Psoas muscle (tissue), 8 donors: Measurements from ENCODE around the gene HIPK4. TPM values are rescaled to one million over a fixed set of nuclear protein-coding genes. Genes with fewer than 3 reads are reported as not detected.

Experiments
- ATAC-seq, 4 donors: fragments of 200-7000 bp; cut with Tn5 transposase; one replicate each; pipeline ENCODE4 v1.9.1; 2020; ENCODE audit warnings: moderate library complexity in 3 of 4, mild to moderate bottlenecking in 2 of 4
- DNase-seq, 2 donors: peaks; one replicate each; pipeline ENCODE4 v3.0.0-alpha.2; 2020
- H3K27ac ChIP-seq: fragments of 200-600 bp; one replicate; pipeline ENCODE4 v1.8.0; 2022
- H3K27me3 ChIP-seq, 3 donors: fragments of 200-600 bp in 1 of 3; one replicate each; pipeline versions ENCODE4 v1.6.1 to v1.8.0; 2013 to 2022; ENCODE audit warnings: low read length in 2 of 3, mild to moderate bottlenecking in 2 of 3, moderate library complexity in 1 of 3; ENCODE audit not compliant: insufficient read depth in 3 of 3
- H3K36me3 ChIP-seq, 2 donors: fragments of 200-600 bp in 1 of 2; one replicate each; pipeline versions ENCODE4 v1.6.1 to v1.8.0; 2013 to 2022; ENCODE audit warnings: low read depth in 1 of 2, mild to moderate bottlenecking in 1 of 2, moderate library complexity in 1 of 2; ENCODE audit not compliant: insufficient read depth in 1 of 2
- H3K4me1 ChIP-seq: fragments of 200-600 bp; one replicate; pipeline ENCODE4 v1.8.0; 2022
- H3K4me3 ChIP-seq: fragments of 200-600 bp; one replicate; pipeline ENCODE4 v1.8.0; 2022; ENCODE audit warnings: mild to moderate bottlenecking
- H3K9me3 ChIP-seq: fragments of 200-600 bp; one replicate; pipeline ENCODE4 v1.8.0; 2022
- WGBS, 3 donors: extraction: QIAGEN DNeasy Blood & Tissue Kit; methylation state at CpG; one replicate each; pipeline versions ENCODE4 v1.1.6 to v1.1.7; 2013; 5-methylcytosine and 5-hydroxymethylcytosine counted together
- intact Hi-C, 2 donors: fragments of 100-400 bp; cut with DNase I; formaldehyde crosslinking; loops; one replicate each; pipeline versions ENCODE4 v1.11.0 to v1.14.2; 2022
- polyA plus RNA-seq, 3 donors: library from polyadenylated mRNA; stranded (reverse); fragments of 200-250 nt; gene quantifications; one replicate each; pipeline ENCODE4 v1.2.3, GENCODE V29; 2013
- total RNA-seq, 4 donors: library from RNA; stranded (reverse); fragmentation: NEBNext Ultra II Directional in 2 of 4; extraction: Animal tissue kit (Norgen Biotek cat#: 25700) in 2 of 4; gene quantifications; one replicate each; pipeline versions ENCODE4 v1.2.1 to v1.2.4, GENCODE V29; 2021 to 2023
- TF ChIP-seq, protein P1 (sequence below): fragments of 200-600 bp; IDR thresholded peaks from one replicate; pipeline ENCODE4 v1.8.0; 2022; ENCODE audit warnings: antibody characterized with exemption
- donor health status: healthy with polysubstance abuse.
- donor health status: DM: no; HTN: no; CAD: no; lungs with moderate emphysema.
- donor health status: Bipolar disorder and iron deficiency.
- donor health status: healthy.
- donor health status: DM: yes; HTN: yes; CAD: no.
- donor health status: DM: no; HTN: no; CAD: no.
- donor health status: DM: no; HTN: no; CAD: no.
- donor health status: DM: yes; HTN: yes; CAD: no.

HIPK4 gene
- total and polyA plus RNA-seq, 7 donors: 0.03 to 0.11 (median 0.08) TPM; not detected in 4

DNA sequence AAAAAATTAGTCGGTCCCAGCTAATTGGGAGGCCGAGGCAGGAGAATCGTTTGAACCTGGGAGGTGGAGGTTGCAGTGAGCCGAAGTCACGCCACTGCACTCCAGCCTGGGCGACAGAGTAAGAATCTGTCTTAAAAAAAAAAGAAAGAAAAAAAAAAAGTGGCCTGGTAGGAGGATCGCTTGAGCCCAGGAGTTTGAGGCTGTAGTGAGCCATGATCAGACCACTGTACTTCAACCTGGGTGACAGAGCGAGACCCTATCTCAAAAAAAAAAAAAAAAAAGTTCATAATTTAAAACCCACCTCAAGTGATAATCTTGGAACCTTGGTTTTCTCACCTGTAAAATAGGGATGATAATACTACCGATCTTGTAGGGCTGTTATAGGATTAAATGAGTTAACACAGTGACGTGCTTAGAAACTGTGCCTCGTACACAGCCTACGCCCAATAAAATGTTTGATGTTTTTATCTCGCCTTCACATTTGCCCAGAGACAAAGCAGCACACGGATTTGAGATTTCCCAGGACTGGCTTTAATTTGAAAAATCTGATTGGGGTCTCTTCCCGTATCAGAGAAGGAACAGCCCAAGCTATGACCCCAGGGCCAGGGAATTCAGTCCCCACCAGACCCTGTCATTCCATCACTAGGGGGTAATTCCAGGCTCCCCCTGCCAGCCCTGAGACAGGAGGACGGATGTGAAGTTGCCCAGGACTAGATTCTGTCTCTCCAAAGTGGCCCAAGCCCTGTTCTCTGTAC is 32.2 kb upstream of the HIPK4 start:
- Histone ChIP-seq H3K4me1 (peaks cover 29% of the 10 kb centered on the region), H3K27ac (peak overlapping the region; percentile 99), H3K27me3 (no peaks in the 10 kb centered on the region), H3K36me3 (peaks cover 0 to 21% of the 10 kb centered on the region in 2 donors), H3K9me3 (no peaks in the 10 kb centered on the region), H3K4me3 (peak overlapping the region; percentile 88)
- ATAC-seq: no peak
- TF ChIP-seq, protein P1, sequence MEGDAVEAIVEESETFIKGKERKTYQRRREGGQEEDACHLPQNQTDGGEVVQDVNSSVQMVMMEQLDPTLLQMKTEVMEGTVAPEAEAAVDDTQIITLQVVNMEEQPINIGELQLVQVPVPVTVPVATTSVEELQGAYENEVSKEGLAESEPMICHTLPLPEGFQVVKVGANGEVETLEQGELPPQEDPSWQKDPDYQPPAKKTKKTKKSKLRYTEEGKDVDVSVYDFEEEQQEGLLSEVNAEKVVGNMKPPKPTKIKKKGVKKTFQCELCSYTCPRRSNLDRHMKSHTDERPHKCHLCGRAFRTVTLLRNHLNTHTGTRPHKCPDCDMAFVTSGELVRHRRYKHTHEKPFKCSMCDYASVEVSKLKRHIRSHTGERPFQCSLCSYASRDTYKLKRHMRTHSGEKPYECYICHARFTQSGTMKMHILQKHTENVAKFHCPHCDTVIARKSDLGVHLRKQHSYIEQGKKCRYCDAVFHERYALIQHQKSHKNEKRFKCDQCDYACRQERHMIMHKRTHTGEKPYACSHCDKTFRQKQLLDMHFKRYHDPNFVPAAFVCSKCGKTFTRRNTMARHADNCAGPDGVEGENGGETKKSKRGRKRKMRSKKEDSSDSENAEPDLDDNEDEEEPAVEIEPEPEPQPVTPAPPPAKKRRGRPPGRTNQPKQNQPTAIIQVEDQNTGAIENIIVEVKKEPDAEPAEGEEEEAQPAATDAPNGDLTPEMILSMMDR: no peak
- intact Hi-C loops: loop anchor here (2.0 kb wide), 2 partner anchors 21 to 43 kb away; partner anchors contain the start of gene BLVRB (in 1 of the 2)
- WGBS, 3 donors: 63 to 72% (median 66%) methylated on average over 16 of the region's 16 CpGs
- DNase-seq: no peak

- Histone ChIP-seq H3K4me3 (peak overlapping the region; percentile 88), H3K9me3 (no peaks in the 10 kb centered on the region), H3K4me1 (peaks cover 32% of the 10 kb centered on the region), H3K36me3 (peaks cover 0 to 21% of the 10 kb centered on the region in 2 donors), H3K27ac (peak overlapping the region; percentile 99), H3K27me3 (no peaks in the 10 kb centered on the region)
- DNase-seq: peak; percentile 97 to 98
- WGBS, 3 donors: 1% methylated on average over 53 to 56 of the region's 56 CpGs
- TF ChIP-seq, protein P1: peak; percentile 93
- ATAC-seq: peak; percentile 82 to 86 (median 84)
- intact Hi-C loops: loop anchor here (2.0 kb wide), 2 partner anchors 22 to 44 kb away; partner anchors contain the start of gene BLVRB (in 1 of the 2)
Observed at GRCh38 chr19:40420766-40421765, 31.1 kb upstream of the HIPK4 start.

GRCh38 chr19:40420451-40420765 is 30.4 kb upstream of the HIPK4 start:
- peaks cover 0 to 21% of the 10 kb centered on the region in 2 donors for H3K36me3 ChIP-seq
- 55 to 61% (median 59%) methylated on average over 14 of the region's 14 CpGs for WGBS, 3 donors
- TF ChIP-seq, protein P1: no peak

GRCh38 chr19:40419780-40420179 is 29.8 kb upstream of the HIPK4 start:
- Histone ChIP-seq H3K4me3 (no peak overlapping the region), H3K4me1 (peaks cover 33% of the 10 kb centered on the region), H3K27ac (no peak overlapping the region), H3K27me3 (no peaks in the 10 kb centered on the region), H3K36me3 (peaks cover 0 to 21% of the 10 kb centered on the region in 2 donors), H3K9me3 (no peaks in the 10 kb centered on the region)
- WGBS, 3 donors: 76 to 87% (median 87%) methylated on average over 5 of the region's 5 CpGs
- TF ChIP-seq, protein P1: no peak
- no peak for DNase-seq
- intact Hi-C loops: loop anchor here (2.0 kb wide), 2 partner anchors 23 to 45 kb away; partner anchors contain the start of gene BLVRB (in 1 of the 2)
- no peak for ATAC-seq

More at GRCh38 chr19:40420451-40420765, 30.4 kb upstream of the HIPK4 start:
- ATAC-seq (no peak), DNase-seq (no peak)
- intact Hi-C loops: loop anchor here (2.0 kb wide), 2 partner anchors 22 to 44 kb away; partner anchors contain the start of gene BLVRB (in 1 of the 2)
- peaks cover 32% of the 10 kb centered on the region for H3K4me1 ChIP-seq
- H3K4me3 ChIP-seq: peak overlapping the region; percentile 88
- H3K27ac ChIP-seq: peak overlapping the region; percentile 99
- H3K27me3 ChIP-seq: no peaks in the 10 kb centered on the region
- no peaks in the 10 kb centered on the region for H3K9me3 ChIP-seq
